Stromal cell of bone marrow (primary cell): ENCODE data around the gene PTGES3L.
A peak's percentile ranks its signal among the peaks of the same experiment; 100 is the strongest.
"Not testable (repeated sequence)": the region's sequence is repeated elsewhere in the genome, so short reads cannot be mapped to it uniquely, and the experiment has no call there.

ENCODE experiments used
- DNase-seq: peaks from one replicate; pipeline ENCODE4 v3.0.0-alpha.2; 2012; ENCODE audit warnings: low read depth

Gene PTGES3L

GRCh38 chr17:42980274-42980765 is 440 bp upstream of the PTGES3L start, which contains the start of gene RUNDC1:
Gene RUNDC1, plus strand, starts transcription at chr17:42980565. Its CDS starts 12 bp downstream, at chr17:42980577.
- peak; percentile 63 for DNase-seq

DNA sequence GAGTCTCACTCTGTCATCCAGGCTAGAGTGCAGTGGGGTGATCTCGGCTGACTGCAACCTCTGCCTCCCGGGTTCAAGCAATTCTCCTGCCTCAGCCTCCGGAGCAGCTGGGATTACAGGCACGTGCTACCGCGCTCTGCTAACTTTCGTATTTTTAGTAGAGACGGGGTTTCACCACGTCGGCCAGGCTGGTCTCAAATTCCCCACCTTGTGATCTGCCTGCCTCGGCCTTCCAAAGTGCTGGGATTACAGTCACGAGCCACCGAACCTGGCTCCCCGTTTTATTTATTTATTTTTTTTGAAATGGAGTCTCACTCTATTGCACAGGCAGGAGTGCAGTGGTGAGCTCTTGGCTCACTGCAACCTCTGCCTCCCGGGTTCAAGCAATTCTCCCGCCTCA is 4.2 kb downstream of the PTGES3L start:
- DNase-seq, result not testable (repeated sequence)

- DNase-seq, result no peak
Observed at GRCh38 chr17:42975265-42975664, 4.6 kb downstream of the PTGES3L start.

GRCh38 chr17:42973323-42973722 is 6.6 kb downstream of the PTGES3L start:
- not testable (repeated sequence) for DNase-seq

- DNase-seq, result no peak
Observed at GRCh38 chr17:42971589-42971988, 8.3 kb downstream of the PTGES3L start.

DNA sequence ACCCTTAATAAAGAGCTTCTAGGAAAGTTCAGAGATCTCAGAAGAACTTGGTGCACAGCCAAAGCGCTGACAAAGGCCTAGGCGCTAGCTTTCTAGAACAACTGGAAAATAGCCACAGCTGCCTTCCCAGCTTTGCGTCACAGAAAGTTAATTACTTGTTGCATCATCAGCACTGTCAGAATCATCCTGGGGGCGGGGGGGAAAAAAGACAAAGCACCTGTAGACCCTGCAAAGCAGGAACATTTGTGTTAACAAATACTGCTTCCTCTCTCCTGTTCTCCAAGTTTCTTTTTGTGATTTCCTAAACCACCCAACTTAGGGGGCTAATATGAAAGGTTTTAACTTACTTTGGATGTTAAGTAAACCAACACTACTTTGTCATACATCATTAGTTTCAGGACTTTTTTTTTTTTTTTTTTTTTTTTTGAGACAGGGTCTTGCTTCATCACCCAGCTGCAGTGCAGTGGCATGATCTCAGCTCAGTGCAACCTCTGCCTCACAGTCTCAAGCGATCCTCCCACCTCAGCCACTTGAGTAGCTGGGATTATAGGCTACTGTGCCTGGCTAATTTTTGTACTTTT is 10.8 kb downstream of the PTGES3L start:
- DNase-seq, result no peak

DNA sequence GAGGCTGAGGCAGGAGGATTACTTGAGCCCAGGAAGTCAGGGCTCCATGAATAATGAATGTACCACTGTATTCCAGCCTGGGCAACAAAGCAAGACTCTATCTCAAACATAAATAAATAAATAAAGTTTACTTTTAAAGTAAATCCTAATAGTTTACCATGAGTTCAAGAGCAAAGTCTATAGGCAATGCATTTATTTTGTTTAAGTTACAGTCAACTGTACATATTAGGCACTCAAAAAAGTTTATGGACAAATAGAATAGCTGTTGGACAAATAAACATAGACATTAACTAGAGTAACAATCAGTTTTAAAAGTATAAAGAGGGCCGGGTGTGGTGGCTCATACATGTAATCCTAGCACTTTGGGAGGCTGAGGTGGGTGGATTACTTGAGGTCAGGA is 12.0 kb downstream of the PTGES3L start:
- no peak for DNase-seq

DNA sequence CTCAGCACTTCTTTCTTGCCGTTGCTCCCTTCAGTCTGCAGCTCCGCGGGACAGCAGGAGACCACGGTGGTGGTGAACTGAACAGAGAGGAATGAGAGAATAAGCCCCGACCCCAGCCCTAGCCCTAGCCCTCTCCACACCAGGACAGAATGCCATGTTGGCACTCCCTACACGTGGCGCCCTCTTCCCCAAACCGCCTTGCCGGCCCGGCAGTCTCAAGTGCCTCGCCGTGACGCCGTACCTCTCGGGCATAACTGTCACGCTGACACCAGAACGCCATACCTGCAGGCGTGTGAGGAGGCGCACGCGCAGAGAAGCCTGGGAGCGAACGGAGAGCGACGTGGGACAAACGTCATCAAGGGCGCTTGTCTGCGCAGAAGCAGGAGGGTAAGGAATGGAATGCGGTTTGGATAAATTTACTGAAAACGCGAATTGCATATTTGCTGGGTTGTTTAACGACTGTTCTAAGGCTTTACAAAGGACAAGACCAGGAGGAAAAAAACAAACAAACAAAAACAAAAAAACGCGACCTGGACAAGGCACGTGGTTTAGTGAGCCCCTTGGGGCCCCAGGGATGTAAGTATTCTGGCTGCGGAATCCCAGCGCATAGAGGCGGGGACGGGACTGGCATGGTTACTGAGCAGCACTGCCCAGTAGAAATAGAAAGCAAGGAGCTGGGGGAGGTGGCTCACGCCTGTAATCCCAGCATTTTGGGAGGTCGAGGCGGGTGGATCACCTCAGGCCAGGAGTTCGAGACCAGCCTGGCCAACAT is 15.5 kb downstream of the PTGES3L start, which contains the start of gene AARSD1:
Gene AARSD1 (minus strand): TSS at position 294 of the 772 bp plus-strand sequence. CDS start 14 bp downstream, at position 280.
- peak; percentile 84 for DNase-seq

- DNase-seq, result no peak
Observed at GRCh38 chr17:42953669-42954068, 26.2 kb downstream of the PTGES3L start.

DNA sequence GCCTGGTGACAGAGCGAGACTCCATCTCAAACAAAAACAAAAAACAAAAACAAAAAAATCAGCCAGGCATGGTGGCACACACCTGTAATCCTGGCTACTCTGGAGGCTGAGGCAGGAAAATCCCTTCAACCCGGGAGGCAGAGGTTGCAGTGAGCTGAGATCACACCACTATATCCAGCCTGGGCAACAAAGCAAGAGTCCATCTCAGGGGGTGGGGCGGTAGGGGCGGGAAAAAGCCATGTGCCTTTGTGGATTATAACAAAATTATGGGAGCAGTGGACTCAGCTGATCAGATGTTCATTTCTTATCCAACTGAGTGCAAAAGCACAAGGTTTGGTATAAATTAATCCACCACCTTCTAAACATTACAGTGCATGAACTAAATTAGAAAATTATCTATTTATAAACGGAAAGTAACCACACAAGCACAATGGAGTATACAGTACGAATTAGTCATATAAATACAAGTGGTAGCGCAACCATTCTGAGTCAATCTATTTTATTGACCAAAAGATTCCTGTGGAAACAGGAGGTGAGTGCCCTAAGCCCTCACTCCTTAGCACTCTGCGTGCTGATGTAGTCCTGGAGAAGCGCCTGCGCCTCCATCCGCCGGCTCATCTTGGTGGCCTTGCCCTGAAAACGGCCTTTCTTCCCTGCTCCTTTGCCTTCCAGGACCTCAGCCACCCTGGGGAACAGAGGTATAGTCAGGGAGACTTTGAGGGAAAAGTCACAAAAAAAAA is 29.7 kb downstream of the PTGES3L start:
- no peak for DNase-seq

DNA sequence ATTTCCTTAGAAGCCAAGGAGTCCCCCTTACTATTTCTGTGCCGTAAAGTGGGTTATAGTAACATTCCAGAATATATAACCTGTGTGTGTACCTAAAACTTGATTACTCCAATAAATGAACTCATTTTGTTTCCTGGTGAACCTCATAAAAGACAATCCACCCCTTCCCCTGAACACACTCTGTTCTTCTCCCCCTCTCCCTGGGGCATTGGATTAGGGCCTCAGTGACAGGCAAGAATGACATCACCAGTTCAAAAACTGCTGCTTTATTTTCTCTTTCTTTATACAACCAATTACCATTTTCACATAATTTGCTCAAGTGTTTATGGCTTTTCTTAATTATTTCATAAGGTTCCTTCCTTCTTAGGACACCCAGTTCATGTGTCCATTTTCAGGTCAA is 33.1 kb downstream of the PTGES3L start:
- DNase-seq, result no peak

DNA sequence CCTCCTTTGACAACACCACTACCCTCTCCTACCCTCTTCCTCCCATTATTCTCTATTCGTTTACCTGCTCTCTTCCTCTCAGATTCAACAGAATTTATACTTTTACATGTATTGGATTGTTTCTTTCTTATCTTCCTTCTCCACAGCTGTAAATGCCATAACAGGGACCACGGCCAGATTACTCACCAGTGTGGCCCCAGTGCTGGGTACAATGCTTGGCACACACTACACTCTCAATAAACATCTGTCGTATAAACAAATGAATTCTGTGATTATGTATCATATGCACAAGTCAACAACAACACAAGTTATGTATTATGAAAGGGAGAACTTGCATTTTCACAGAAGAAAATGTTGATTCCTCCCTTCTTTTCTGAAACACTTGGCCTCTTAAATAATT is 35.7 kb downstream of the PTGES3L start:
- DNase-seq, result no peak

- DNase-seq, result peak; percentile 41
Observed at GRCh38 chr17:42937712-42938596, 41.9 kb downstream of the PTGES3L start.

DNA sequence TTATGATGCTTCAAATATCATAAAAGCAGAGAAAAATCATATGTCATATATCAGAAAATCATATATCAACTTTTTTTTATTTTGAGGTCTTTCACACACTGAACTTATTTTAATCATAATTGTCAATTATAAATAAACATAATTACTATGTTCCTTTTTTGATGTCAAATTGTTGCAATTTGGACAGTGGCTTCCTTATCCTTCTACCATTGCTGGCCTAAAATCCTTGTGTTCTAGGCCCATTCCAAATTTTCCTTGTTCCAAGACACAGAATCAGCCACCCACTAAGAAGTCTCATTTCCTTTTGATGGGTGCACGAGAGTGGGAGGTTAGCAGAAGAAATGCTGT is 50.4 kb downstream of the PTGES3L start:
- DNase-seq, result no peak

GRCh38 chr17:42928714-42929496 is 51.0 kb downstream of the PTGES3L start:
- DNase-seq, result peak; percentile 86

GRCh38 chr17:42924891-42925290 is 55.0 kb downstream of the PTGES3L start:
- no peak for DNase-seq

DNA sequence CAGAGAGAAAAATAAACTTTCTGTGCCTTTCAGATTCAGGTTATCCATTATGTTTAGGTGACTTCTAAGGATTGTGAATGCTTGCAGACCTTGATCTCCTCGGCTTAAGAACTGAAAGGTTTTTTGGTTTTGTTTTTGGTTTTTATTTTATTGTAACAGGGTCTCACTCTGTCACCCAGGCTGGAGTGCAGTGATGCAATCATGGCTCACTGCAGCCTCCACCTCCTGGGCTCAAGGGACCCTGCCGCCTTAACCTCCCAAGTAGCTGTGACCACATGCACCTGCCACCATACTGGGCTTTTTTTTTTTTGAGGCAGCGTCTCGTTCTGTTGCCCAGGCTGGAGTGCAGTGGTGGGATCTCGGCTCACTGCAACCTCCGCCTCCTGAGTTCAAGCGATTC is 56.4 kb downstream of the PTGES3L start:
- not testable (repeated sequence) for DNase-seq

GRCh38 chr17:42922294-42922693 is 57.6 kb downstream of the PTGES3L start:
- DNase-seq, result no peak

DNA sequence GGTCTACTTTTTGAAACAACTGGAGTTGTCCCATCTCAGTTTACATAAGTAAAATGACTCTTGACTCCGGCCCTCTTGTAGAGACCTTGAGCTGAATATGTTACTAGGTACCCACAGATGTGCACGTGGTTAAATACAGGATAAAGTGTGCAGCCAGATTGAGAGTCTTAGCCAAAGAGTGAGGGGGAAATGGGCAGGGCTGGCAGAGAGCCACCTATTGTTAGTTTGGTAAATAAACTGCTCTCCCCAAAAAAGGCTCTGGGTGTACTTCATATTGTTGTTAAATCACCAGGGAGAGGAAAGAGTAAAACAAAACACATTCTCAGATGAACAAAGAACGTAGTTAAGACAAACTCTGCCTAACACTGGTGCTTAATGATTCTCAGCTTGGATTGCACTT is 59.0 kb downstream of the PTGES3L start:
- no peak for DNase-seq

DNA sequence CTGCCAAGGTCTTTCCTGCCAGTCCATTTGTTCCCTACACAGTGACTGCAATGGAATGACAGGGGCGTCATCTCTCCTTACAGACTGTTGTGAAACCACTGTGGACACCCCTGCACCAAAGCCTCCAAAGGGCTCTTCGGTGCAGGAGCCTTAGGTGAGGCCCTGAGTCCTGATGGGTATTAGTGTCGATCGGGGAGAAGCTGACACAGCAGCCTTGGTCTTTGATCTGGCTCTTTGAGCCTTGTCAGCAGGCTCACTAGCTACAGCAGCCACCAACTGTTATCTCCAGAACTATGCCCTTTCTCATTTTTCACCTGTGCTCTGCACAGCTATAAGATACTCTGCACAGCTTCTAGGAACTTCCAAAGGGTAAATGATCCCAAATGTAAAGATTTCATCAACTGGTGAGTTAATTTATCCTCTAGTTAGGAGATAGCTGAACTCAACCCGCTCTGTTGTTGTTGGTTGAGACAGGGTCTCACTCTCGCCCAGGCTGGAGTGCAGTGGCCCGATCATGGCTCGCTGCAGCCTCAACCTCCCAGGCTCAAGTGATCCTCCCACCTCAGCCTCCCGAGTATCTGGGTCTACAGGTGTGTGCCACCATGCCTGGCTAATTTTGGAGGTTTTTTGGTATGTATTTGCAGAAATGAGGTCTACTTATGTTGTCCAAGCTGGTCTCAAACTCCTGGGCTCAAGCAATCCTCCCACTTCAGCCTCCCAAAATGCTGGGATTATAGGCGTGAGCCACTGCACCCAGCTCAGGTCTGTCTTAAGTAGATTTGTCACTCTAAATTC is 59.6 kb downstream of the PTGES3L start:
- no peak for DNase-seq
